HG02884 (cell line): ENCODE data around the gene SCNM1.
"Not testable (repeated sequence)": the region's sequence is repeated elsewhere in the genome, so short reads cannot be mapped to it uniquely, and the experiment has no call there.

Source experiments
- ATAC-seq: cut with Tn5 transposase; IDR thresholded peaks from one replicate; pipeline ENCODE4 v1.9.1; 2021; ENCODE audit warnings: mild to moderate bottlenecking, moderate library complexity; ENCODE audit not compliant: unreplicated experiment

The SCNM1 gene

GRCh38 chr1:151192047-151192446 lies 26.1 kb downstream of the SCNM1 start:
- no peak for ATAC-seq

DNA sequence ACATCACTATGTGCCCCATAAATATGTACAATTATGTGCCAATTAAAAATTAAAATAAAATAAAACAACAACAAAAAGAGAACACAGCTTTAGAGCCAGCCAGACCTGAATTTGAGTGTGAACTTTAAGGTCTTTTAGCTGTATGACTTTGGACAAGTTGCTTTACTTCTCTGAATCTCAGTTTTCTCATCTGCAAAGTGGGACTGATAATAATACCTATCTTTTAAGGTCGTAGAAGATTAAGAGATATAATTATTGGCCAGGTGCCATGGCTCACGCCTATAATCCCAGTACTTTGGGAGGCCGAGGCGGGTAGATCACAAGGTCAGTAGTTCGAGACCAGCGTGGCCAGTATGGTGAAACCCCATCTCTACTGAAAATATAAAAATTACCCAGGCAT lies 27.4 kb downstream of the SCNM1 start:
- no peak for ATAC-seq

- no peak for ATAC-seq
Observed at GRCh38 chr1:151193856-151194255, 27.9 kb downstream of the SCNM1 start.

- not testable (repeated sequence) for ATAC-seq
Observed at GRCh38 chr1:151194894-151195594, 29.1 kb downstream of the SCNM1 start.

DNA sequence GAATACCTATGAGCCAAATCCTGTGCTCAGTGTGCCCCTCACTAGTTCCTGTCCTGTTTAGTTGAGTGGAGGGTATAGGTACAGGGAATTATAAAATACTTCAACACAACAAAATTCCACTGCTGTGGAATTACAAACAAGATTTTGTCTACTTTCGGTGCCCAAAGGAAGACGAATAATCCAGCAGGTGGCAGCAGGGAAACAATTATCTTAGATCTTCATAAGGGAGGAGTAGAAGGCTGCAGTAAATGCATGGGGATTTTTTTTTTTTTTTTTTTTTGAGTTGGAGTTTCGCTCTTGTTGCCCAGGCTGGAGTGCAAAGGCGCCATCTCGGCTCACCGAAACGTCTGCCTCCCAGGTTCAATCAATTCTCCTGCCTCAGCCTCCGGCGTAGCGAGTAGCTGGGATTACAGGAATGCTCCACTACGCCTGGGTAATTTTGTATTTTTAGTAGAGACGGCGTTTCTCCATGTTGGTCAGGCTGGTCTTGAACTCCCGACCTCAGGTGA lies 30.4 kb downstream of the SCNM1 start:
- ATAC-seq: no peak

- ATAC-seq: no peak
Observed at GRCh38 chr1:151197863-151198253, 31.9 kb downstream of the SCNM1 start.

DNA sequence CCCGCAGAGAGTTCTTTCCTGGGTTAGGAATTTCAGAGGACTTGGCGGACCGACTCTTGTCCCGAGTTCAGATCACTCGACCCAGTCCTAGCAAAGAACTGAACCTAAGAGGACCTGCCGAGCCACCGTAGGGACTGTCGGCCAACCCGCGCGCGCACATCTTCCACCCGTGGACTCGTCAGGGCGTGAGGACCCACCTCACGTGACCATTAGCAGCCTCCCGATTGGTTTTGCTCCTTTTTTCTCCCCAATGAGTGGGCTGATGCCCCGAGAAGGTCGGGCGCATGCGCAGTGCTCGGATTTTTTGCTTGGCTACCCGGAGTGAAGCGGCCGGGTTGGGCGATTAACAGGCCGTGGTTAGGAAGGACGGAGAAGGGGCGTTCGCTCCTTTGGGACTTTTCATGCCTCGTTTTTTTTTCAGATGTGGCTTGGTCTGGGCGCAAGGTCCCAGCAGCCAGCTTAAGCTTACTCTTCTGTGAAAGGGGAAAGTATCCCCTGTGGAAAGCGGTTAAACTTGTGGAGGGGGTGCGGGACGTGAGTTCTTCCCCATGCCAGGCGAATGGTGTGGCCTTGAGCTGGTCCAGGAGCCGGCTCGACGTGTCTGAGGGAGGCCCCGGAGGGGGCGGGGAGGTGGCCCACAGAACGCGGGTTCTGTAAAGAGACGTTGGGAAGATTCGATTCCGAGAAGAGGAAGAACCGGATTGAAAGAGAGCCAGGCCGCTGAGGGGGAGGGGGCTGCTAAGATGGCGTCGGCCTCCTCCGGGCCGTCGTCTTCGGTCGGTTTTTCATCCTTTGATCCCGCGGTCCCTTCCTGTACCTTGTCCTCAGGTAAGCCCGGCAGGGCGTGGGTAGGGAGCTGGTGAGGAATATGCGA lies 32.5 kb downstream of the SCNM1 start, which contains the start of gene PIP5K1A:
Gene PIP5K1A (plus strand): TSS at position 299 of the 874 bp plus-strand sequence. CDS start 445 bp downstream, at position 744.
- peak; percentile 73 for ATAC-seq

GRCh38 chr1:151199873-151200581 lies 34.1 kb downstream of the SCNM1 start:
- ATAC-seq: no peak

DNA sequence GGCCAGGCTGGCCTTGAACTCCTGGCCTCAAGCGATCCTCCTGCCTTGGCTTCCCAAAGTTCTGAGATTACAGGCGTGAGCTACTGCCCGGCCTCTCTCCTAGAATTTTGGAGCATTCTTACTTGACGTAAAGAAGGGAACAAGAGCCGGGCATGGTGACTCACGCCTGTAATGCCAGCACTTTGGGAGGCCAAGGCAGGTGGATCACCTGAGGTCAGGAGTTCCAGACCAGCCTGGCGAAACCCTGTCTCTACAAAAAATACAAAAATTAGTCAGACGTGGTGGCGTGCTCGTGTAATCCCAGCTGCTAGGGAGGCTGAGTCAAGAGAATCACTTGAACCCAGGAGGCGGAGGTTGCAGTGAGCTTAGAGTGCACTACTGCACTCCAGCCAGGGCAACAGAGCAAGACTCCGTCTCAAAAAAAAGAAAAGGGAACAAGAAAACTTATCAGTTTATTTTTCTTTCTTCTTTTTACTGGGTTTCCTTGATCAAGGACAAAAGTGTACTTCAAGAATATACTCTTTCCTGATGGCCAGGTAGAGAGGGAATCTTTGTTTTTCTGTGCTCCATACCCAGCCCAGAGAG lies 39.5 kb downstream of the SCNM1 start:
- not testable (repeated sequence) for ATAC-seq

GRCh38 chr1:151210830-151211229 lies 44.9 kb downstream of the SCNM1 start:
- ATAC-seq: no peak

GRCh38 chr1:151211972-151212705 lies 46.2 kb downstream of the SCNM1 start:
- no peak for ATAC-seq

DNA sequence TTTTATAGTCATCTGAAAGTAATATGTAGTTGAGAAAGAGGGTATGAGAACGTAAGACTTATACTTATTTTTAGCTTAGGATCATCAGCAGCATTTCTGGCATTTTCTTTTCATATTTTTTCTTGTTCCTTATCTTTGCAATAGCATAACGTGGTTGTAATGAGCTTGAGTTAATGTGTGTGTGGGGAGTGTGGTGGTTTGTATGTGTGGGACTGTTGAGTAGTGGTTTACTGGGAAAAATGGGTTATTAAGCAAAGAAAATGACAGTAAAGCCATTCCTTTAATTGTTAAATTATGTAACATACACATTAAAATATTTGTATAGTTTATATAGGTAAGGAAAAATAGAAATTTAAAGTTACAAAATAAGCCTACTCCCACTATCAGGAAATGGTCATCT lies 47.6 kb downstream of the SCNM1 start:
- no peak for ATAC-seq
